Activated CD8-positive, alpha-beta T cell treated with anti-CD3 and anti-CD28 coated beads for 36 hours (primary cell): Measurements from ENCODE around the gene BLM. TPM values are rescaled to one million over a fixed set of nuclear protein-coding genes. Genes with fewer than 3 reads are reported as not detected.
"Not testable (repeated sequence)": the region's sequence is repeated elsewhere in the genome, so short reads cannot be mapped to it uniquely, and the experiment has no call there.

ENCODE experiments used
- ATAC-seq: fragments of 200-7000 bp; cut with Tn5 transposase; one replicate; pipeline ENCODE4 v1.10.0; 2021; ENCODE audit warnings: mild to moderate bottlenecking, moderate library complexity
- CTCF ChIA-PET: fragments of 350-600 bp; sonication (Branson Sonifier 250); formaldehyde crosslinking; loops from one replicate; lab custom pipeline; 2021; ENCODE audit warnings: antibody characterized with exemption; lab: Charles Lee
- POLR2A ChIA-PET: fragments of 350-600 bp; sonication (Branson Sonifier 250); formaldehyde crosslinking; loops from one replicate; lab custom pipeline; 2021; ENCODE audit warnings: antibody characterized with exemption; lab: Charles Lee
- DNase-seq: peaks from one replicate; pipeline ENCODE4 v3.0.0-alpha.2; 2020
- H3K27ac Mint-ChIP-seq: one replicate; pipeline ENCODE4 v1.8.0; 2021; ENCODE audit warnings: mild to moderate bottlenecking, mixed read lengths
- H3K27me3 Mint-ChIP-seq: one replicate; pipeline ENCODE4 v1.8.0; 2021; ENCODE audit warnings: mixed read lengths
- H3K36me3 Mint-ChIP-seq: one replicate; pipeline ENCODE4 v1.8.0; 2021; ENCODE audit warnings: low read depth, mixed read lengths
- H3K4me1 Mint-ChIP-seq: one replicate; pipeline ENCODE4 v1.8.0; 2021; ENCODE audit warnings: low read depth, mixed read lengths
- H3K4me3 Mint-ChIP-seq: one replicate; pipeline ENCODE4 v1.8.0; 2021; ENCODE audit warnings: mild to moderate bottlenecking, moderate library complexity, mixed read lengths
- H3K9me3 Mint-ChIP-seq: one replicate; pipeline ENCODE4 v1.8.0; 2021; ENCODE audit warnings: mixed read lengths
- CTCF ChIP-seq: fragments of 200-600 bp; IDR thresholded peaks from one replicate; pipeline ENCODE4 v1.8.0; 2022; ENCODE audit warnings: antibody characterized with exemption, mild to moderate bottlenecking
- intact Hi-C: fragments of 100-400 bp; cut with micrococcal nuclease; formaldehyde crosslinking; loops from one replicate; pipeline ENCODE4 v1.10.0; 2022
- total RNA-seq, 2 experiments: library from RNA; stranded (reverse); gene quantifications; one replicate each; pipeline ENCODE4 v1.2.3, GENCODE V29; 2021

Gene BLM
- total RNA-seq, 2 experiments from 2014 or later: 45.2 to 53.6 TPM

- Mint-ChIP-seq H3K4me1 (peaks cover 44% of the 10 kb centered on the region), H3K36me3 (no peaks in the 10 kb centered on the region), H3K4me3 (no peak overlapping the region), H3K27me3 (no peaks in the 10 kb centered on the region), H3K27ac (no peak overlapping the region), H3K9me3 (peaks cover 2% of the 10 kb centered on the region)
- CTCF ChIA-PET: interaction anchor here (1.0 kb wide), 1 partner anchor 45 kb away, joined by 4 read pairs; no protein-coding TSS in a partner anchor
- DNase-seq: no peak
- POLR2A ChIA-PET: interaction anchor here (0.7 to 4.6 kb wide), 3 partner anchors 10 to 467 kb away, joined by 3 to 27 read pairs (median 5); no protein-coding TSS in a partner anchor
- ATAC-seq: no peak
- intact Hi-C loops: no loop called here
- TF ChIP-seq CTCF: no peak
Observed at GRCh38 chr15:90840954-90841353, 123.8 kb downstream of the BLM start.

- Mint-ChIP-seq H3K36me3 (no peaks in the 10 kb centered on the region), H3K27me3 (no peaks in the 10 kb centered on the region), H3K4me3 (no peak overlapping the region), H3K4me1 (peaks cover 16% of the 10 kb centered on the region), H3K27ac (peak overlapping the region; percentile 61), H3K9me3 (no peaks in the 10 kb centered on the region)
- TF ChIP-seq CTCF: no peak
- ChIA-PET CTCF (no interaction called here), POLR2A (no interaction called here)
- DNase-seq: no peak
- intact Hi-C loops: no loop called here
- ATAC-seq: no peak
Observed at GRCh38 chr15:90844696-90845095, 127.5 kb downstream of the BLM start.

GRCh38 chr15:90845201-90845949 is 128.2 kb downstream of the BLM start:
- ATAC-seq: peak; percentile 93
- intact Hi-C loops: no loop called here

GRCh38 chr15:90849424-90849823 is 132.3 kb downstream of the BLM start:
- CTCF ChIA-PET: not testable (repeated sequence)

More at GRCh38 chr15:90845201-90845949, 128.2 kb downstream of the BLM start:
- TF ChIP-seq CTCF: no peak
- Mint-ChIP-seq H3K36me3 (no peaks in the 10 kb centered on the region), H3K27ac (peak overlapping the region; percentile 61), H3K27me3 (no peaks in the 10 kb centered on the region), H3K9me3 (no peaks in the 10 kb centered on the region), H3K4me3 (no peak overlapping the region), H3K4me1 (peaks cover 11% of the 10 kb centered on the region)
- CTCF ChIA-PET: no interaction called here
- POLR2A ChIA-PET: no interaction called here
- DNase-seq: peak; percentile 84

GRCh38 chr15:90851114-90851513 is 134.0 kb downstream of the BLM start:
- CTCF ChIA-PET: interaction anchor here (1.0 to 1.5 kb wide), 4 partner anchors 13 to 81 kb away, joined by 3 to 5 read pairs (median 4); partner anchors contain the start of gene HDDC3
- POLR2A ChIA-PET: interaction anchor here (1.3 to 5.4 kb wide), 4 partner anchors 9 to 52 kb away, joined by 4 to 27 read pairs (median 9); partner anchors contain the start of gene MAN2A2
- Mint-ChIP-seq H3K4me1 (peaks cover 52% of the 10 kb centered on the region), H3K4me3 (peak overlapping the region; percentile 0), H3K27ac (peak overlapping the region; percentile 93), H3K27me3 (no peaks in the 10 kb centered on the region), H3K9me3 (peaks cover 8% of the 10 kb centered on the region), H3K36me3 (peaks cover 4% of the 10 kb centered on the region)
- ATAC-seq: peak; percentile 44
- intact Hi-C loops: no loop called here
- DNase-seq: peak; percentile 76
- no peak for TF ChIP-seq CTCF

More at GRCh38 chr15:90849424-90849823, 132.3 kb downstream of the BLM start:
- peak overlapping the region; percentile 46 for H3K27ac Mint-ChIP-seq
- H3K36me3 Mint-ChIP-seq, H3K4me3 Mint-ChIP-seq, H3K27me3 Mint-ChIP-seq, H3K9me3 Mint-ChIP-seq, DNase-seq, intact Hi-C loops, ATAC-seq: not testable (repeated sequence)
- POLR2A ChIA-PET: interaction anchor here (5.4 kb wide), 1 partner anchor 11 kb away, joined by 27 read pairs; no protein-coding TSS in a partner anchor
- H3K4me1 Mint-ChIP-seq: peaks cover 45% of the 10 kb centered on the region
